Ascending aorta (tissue), 2 donors: ENCODE results near the gene SCUBE3. TPM values are rescaled to one million over a fixed set of nuclear protein-coding genes. Genes with fewer than 3 reads are reported as not detected.

Experiments used
- DNase-seq, 2 donors: peaks; one replicate each; pipeline ENCODE4 v3.0.0-alpha.2; 2019; ENCODE audit warnings: low spot score in 2 of 2
- H3K27ac ChIP-seq, 2 donors: fragments of 200-600 bp; sonication (generic); one replicate each; pipeline ENCODE4 v1.5.1; 2016 to 2017; ENCODE audit warnings: mild to moderate bottlenecking in 1 of 2
- H3K27me3 ChIP-seq: fragments of 200-600 bp; sonication (generic); one replicate; pipeline ENCODE4 v1.5.1; 2017
- H3K36me3 ChIP-seq, 2 donors: fragments of 200-600 bp; sonication (generic); one replicate each; pipeline ENCODE4 v1.5.1; 2016
- H3K4me1 ChIP-seq, 2 donors: fragments of 200-600 bp; sonication (generic); one replicate each; pipeline ENCODE4 v1.5.1; 2016 to 2017; ENCODE audit warnings: mild to moderate bottlenecking in 1 of 2
- H3K4me3 ChIP-seq, 2 donors: fragments of 200-600 bp; sonication (generic); one replicate each; pipeline ENCODE4 v1.5.1; 2016 to 2017; ENCODE audit warnings: mild to moderate bottlenecking in 1 of 2
- H3K9me3 ChIP-seq, 2 donors: fragments of 200-600 bp; sonication (generic); one replicate each; pipeline ENCODE4 v1.5.1; 2016
- intact Hi-C: fragments of 100-400 bp; cut with DNase I; formaldehyde crosslinking; loops from one replicate; pipeline ENCODE4 v1.15.1; 2023
- total RNA-seq: library from RNA; depleted of rRNA; stranded (reverse); fragments of >200 nt; gene quantifications from one replicate; pipeline ENCODE4 v1.1.0, GENCODE V29; 2016
- TF ChIP-seq, protein P1 (sequence below), 3 experiments: fragments of 200-600 bp in 2 of 3; fragments of 450-650 bp in 1 of 3; sonication (generic) in 2 of 3; IDR thresholded peaks; one replicate each; pipeline ENCODE4 v1.5.1; 2016 to 2019; ENCODE audit warnings: antibody characterized with exemption in 3 of 3, mild to moderate bottlenecking in 1 of 3, moderate library complexity in 1 of 3

Gene SCUBE3
- total RNA-seq, 1 donor from 2014 or later = 29.5 TPM

DNA sequence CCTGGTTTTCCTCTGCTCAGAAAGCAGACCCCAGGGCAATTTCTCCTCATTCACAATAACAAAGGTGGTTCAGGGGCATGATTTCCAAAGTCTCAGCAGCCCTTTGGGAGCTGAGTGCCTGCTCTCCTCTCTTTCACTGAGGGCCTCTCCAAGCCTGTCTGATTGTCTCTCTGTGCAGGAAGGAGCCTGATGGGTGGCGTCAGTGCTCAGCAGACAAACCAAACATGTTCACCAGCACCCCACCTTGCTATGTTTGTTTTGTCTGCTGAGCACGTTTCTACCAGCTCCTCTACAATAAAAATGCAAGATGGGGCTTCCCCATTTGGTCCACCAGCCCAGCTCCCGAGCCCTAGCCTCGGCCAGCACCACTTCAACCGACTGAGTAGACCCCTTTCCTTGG lies 47.2 kb upstream of the SCUBE3 start:
- H3K36me3 ChIP-seq = no peaks in the 10 kb centered on the region
- H3K27ac ChIP-seq = peak overlapping the region; percentile 46 to 68
- peaks cover 0 to 18% of the 10 kb centered on the region in 2 donors for H3K4me1 ChIP-seq
- H3K9me3 ChIP-seq = no peaks in the 10 kb centered on the region
- H3K4me3 ChIP-seq = no peak overlapping the region
- H3K27me3 ChIP-seq = no peaks in the 10 kb centered on the region
- TF ChIP-seq, protein P1, sequence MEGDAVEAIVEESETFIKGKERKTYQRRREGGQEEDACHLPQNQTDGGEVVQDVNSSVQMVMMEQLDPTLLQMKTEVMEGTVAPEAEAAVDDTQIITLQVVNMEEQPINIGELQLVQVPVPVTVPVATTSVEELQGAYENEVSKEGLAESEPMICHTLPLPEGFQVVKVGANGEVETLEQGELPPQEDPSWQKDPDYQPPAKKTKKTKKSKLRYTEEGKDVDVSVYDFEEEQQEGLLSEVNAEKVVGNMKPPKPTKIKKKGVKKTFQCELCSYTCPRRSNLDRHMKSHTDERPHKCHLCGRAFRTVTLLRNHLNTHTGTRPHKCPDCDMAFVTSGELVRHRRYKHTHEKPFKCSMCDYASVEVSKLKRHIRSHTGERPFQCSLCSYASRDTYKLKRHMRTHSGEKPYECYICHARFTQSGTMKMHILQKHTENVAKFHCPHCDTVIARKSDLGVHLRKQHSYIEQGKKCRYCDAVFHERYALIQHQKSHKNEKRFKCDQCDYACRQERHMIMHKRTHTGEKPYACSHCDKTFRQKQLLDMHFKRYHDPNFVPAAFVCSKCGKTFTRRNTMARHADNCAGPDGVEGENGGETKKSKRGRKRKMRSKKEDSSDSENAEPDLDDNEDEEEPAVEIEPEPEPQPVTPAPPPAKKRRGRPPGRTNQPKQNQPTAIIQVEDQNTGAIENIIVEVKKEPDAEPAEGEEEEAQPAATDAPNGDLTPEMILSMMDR (IDR thresholded peaks at IDR 0.05) = no peak
- DNase-seq = no peak
- intact Hi-C loops = no loop called here

DNA sequence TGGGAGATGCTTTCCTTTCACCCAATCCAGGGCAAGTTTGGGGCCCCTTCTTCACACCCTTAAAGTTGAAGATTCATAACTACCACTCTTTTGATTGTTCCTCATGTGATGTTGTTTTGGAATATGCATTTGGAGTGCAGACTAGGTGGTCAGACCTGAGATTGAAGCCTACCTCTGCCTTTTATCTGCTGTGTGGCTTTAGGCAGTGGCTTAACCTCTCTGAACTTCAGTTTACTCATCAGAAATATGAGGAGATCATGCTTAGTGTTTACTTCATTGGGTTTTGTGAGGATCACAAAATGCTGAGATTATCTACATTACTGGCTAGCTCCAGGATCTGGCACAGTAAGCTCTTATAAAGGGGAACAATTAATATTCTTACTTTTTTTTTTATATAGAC lies 46.3 kb upstream of the SCUBE3 start:
- intact Hi-C loops = no loop called here
- Histone ChIP-seq H3K4me3 (no peak overlapping the region), H3K27me3 (no peaks in the 10 kb centered on the region), H3K36me3 (no peaks in the 10 kb centered on the region), H3K9me3 (no peaks in the 10 kb centered on the region), H3K27ac (no peak overlapping the region), H3K4me1 (peaks cover 0 to 8% of the 10 kb centered on the region in 2 donors)
- no peak for DNase-seq
- TF ChIP-seq, protein P1 (IDR thresholded peaks at IDR 0.05) = no peak

DNA sequence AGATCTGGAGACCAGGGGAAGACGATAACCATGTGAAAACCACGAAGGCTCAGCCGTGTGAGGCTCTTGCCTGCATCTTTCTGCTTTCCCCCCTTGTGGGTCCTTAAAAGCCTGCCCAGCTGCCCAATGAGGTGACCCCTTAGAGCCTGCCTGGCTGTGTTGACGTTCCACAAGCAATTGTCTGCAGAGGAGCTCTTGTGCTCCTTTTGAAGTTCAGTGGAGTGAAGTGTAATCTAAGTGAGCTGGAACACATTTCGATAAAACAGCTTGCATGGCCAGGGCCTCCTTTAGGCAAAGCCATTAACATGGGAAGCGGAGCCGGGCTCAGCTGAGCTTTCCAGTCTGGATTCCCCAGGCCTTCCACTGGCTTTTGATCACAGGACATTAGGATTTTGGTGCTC lies 45.3 kb upstream of the SCUBE3 start:
- no peak overlapping the region for H3K4me3 ChIP-seq
- no peaks in the 10 kb centered on the region for H3K27me3 ChIP-seq

DNA sequence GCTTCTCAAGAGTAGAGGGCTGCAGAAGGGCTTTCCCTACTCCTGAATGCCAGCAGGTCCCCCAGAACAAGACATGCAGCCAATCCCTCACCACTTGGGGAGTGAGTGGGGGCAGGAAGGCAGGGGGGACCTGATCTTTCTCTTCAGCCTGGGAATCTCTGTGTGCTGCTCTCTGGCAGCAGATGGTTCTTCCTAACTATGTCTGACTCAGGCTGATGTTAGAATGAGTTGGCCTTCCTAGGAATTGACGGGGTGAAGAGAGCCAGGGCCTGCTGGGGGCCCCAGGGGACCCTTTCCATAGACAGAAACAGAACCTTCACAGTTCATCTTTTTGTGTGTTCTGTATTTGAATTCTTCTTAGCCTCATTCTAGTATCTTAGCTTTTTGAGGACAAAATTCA lies 43.6 kb upstream of the SCUBE3 start:
- intact Hi-C loops = no loop called here
- H3K4me3 ChIP-seq = no peak overlapping the region

More for the DNA sequence above, 45.3 kb upstream of the SCUBE3 start:
- intact Hi-C loops = no loop called here
- TF ChIP-seq, protein P1 (IDR thresholded peaks at IDR 0.05) = no peak
- no peak for DNase-seq
- Histone ChIP-seq H3K36me3 (no peaks in the 10 kb centered on the region), H3K4me1 (peaks cover 0 to 7% of the 10 kb centered on the region in 2 donors), H3K27ac (no peak overlapping the region), H3K9me3 (no peaks in the 10 kb centered on the region)

DNA sequence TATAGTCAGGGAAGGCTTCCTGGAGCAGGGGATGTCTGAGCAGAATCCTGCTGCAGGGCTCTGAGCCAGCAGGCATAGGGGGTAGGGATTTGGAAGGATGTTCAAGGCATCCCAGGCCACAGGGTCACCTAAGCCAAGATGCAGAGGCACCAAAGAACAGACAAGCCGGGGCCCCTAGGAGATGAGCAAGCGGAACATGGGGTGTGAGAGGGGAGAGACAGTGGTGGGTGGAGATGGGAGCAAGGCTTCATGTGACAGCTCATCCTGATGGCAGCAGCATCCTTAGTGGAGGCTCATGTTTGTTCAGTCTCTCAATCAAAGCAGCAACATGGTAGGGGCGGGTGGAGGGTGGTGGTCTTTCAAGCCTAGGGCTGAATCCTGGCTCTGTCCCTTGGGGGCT lies 42.9 kb upstream of the SCUBE3 start:
- H3K4me1 ChIP-seq = peaks cover 0 to 2% of the 10 kb centered on the region in 2 donors
- no peak for DNase-seq
- H3K27ac ChIP-seq = no peak overlapping the region
- TF ChIP-seq, protein P1 (IDR thresholded peaks at IDR 0.05) = no peak
- H3K4me3 ChIP-seq = no peak overlapping the region
- H3K9me3 ChIP-seq = no peaks in the 10 kb centered on the region
- intact Hi-C loops = no loop called here
- H3K27me3 ChIP-seq = no peaks in the 10 kb centered on the region
- no peaks in the 10 kb centered on the region for H3K36me3 ChIP-seq

More for the DNA sequence above, 43.6 kb upstream of the SCUBE3 start:
- H3K4me1 ChIP-seq = peaks cover 0 to 7% of the 10 kb centered on the region in 2 donors
- no peaks in the 10 kb centered on the region for H3K27me3 ChIP-seq
- DNase-seq = no peak
- H3K9me3 ChIP-seq = no peaks in the 10 kb centered on the region
- no peak overlapping the region for H3K27ac ChIP-seq
- TF ChIP-seq, protein P1 (IDR thresholded peaks at IDR 0.05) = no peak
- H3K36me3 ChIP-seq = no peaks in the 10 kb centered on the region

DNA sequence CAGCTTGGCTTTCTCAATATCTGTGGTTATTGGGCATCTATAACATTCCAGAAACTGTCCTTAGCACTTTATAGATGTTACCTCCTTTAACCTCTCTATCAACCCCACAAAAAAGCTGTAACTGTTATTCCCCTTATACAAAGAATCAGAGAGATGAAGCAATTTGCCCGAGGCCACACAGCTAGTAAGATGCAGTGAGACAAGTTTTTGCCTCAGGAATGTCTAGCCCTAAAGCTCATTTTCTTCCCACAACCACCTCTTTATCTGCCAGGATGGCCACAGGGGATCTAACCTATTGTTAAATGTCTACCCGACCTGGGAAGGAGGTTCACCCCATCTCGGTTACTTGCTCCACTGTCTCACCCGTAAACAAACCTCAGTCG lies 40.7 kb upstream of the SCUBE3 start:
- H3K27ac ChIP-seq = no peak overlapping the region
- H3K9me3 ChIP-seq = no peaks in the 10 kb centered on the region
- TF ChIP-seq, protein P1 (IDR thresholded peaks at IDR 0.05) = no peak
- H3K4me3 ChIP-seq = no peak overlapping the region
- H3K4me1 ChIP-seq = no peaks in the 10 kb centered on the region
- H3K36me3 ChIP-seq = no peaks in the 10 kb centered on the region
- DNase-seq = no peak
- intact Hi-C loops = no loop called here
- no peaks in the 10 kb centered on the region for H3K27me3 ChIP-seq
